ENCODE data around the gene TTLL5. TPM values are rescaled to one million over a fixed set of nuclear protein-coding genes. Genes with fewer than 3 reads are reported as not detected.

The TTLL5 gene
- polyA plus RNA-seq, 1 of the 3 experiments (the other 2 are of a cell fraction): 9.6 TPM

DNA sequence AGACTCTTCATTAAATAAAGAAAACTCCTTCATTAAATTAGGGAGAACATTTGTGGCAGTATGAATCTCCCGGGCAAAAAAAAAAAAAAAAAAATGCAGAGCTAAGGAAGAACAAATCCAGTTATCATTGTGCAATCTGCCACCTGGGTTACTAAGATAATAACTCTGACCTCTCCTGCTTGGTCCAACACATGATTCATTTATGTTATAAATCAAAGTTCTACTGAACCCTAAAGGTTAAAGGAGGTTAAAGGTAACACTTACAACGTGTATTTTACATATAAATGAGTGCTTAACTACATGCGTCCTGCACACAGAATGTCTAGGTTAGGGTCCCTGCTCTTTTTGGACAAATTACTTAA lies 316.5 kb downstream of the TTLL5 start:
- ChIA-PET CTCF (interaction anchor here (0.5 to 19.6 kb wide), 10 partner anchors 12 to 1392 kb away, joined by 3 to 550 read pairs (median 4); no protein-coding TSS in a partner anchor), POLR2A (no interaction called here)
- TF ChIP-seq YY1 (IDR thresholded peaks at IDR 0.05; ENCODE audit: low read depth) (no peak), TEAD4 (IDR thresholded peaks at IDR 0.05; ENCODE audit: borderline replicate concordance, insufficient read depth) (no peak), NRF1 (IDR thresholded peaks at IDR 0.05; ENCODE audit: low read depth, low read length) (no peak), RCOR1 (IDR thresholded peaks at IDR 0.05; ENCODE audit: low read length) (no peak), NFIC (IDR thresholded peaks at IDR 0.05; ENCODE audit: borderline replicate concordance) (no peak), EZH2phosphoT487 (IDR thresholded peaks at IDR 0.05; ENCODE audit: borderline replicate concordance, low read depth) (no peak), RAD21 (IDR thresholded peaks at IDR 0.05; ENCODE audit: low read length) (no peak), FOSL2 (IDR thresholded peaks at IDR 0.05; ENCODE audit: borderline replicate concordance, low read depth) (no peak), GATA2 (CRISPR knock-in tag; IDR thresholded peaks at IDR 0.05) (no peak), FOXJ3 (CRISPR knock-in tag; IDR thresholded peaks at IDR 0.05) (no peak), POLR2AphosphoS5 (IDR thresholded peaks at IDR 0.05; ENCODE audit: low read depth, low read length) (no peak), MEF2A (IDR thresholded peaks at IDR 0.05; ENCODE audit: borderline replicate concordance, low read depth) (no peak)
- TF ChIP-seq, protein P1, sequence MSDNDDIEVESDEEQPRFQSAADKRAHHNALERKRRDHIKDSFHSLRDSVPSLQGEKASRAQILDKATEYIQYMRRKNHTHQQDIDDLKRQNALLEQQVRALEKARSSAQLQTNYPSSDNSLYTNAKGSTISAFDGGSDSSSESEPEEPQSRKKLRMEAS (IDR thresholded peaks at IDR 0.05; ENCODE audit: low read depth): no peak
- Histone ChIP-seq H3K9me2 (no peaks in the 10 kb centered on the region), H3K4me2 (no peak overlapping the region), H2AFZ (ENCODE audit: low read depth) (no peak overlapping the region), H3K4me3 (ENCODE audit: low read depth in 2 of 2, low read length in 1 of 2) (no peak overlapping the region), H3K27ac (ENCODE audit: low read depth in 2 of 2, low read length in 1 of 2) (no peak overlapping the region), H3K27me3 (ENCODE audit: insufficient read depth) (no peaks in the 10 kb centered on the region), H3F3A (replicated peaks; ENCODE audit: insufficient read depth) (peaks cover 8% of the 10 kb centered on the region), H3K36me3 (replicated peaks in 1 of 2; ENCODE audit: control insufficient read depth in 1 of 2, insufficient read depth in 2 of 2, low read length in 1 of 2) (no peaks in the 10 kb centered on the region), H3K9ac (no peak overlapping the region), H3K4me1 (ENCODE audit: control insufficient read depth in 1 of 2, insufficient read depth in 2 of 2, low read depth in 1 of 2, low read length in 1 of 2) (peaks cover 14 to 45% of the 10 kb centered on the region in 2 experiments; a peak in 3 of 4 replicates), H3K9me3 (no peaks in the 10 kb centered on the region), H4K20me1 (ENCODE audit: insufficient read depth) (no peaks in the 10 kb centered on the region), H3K79me2 (ENCODE audit: insufficient read depth) (no peaks in the 10 kb centered on the region)
- 79% methylated on average over 3 of the region's 3 CpGs for WGBS (ENCODE audit: low lambda C conversion rate)
- DNase-seq: no peak

DNA sequence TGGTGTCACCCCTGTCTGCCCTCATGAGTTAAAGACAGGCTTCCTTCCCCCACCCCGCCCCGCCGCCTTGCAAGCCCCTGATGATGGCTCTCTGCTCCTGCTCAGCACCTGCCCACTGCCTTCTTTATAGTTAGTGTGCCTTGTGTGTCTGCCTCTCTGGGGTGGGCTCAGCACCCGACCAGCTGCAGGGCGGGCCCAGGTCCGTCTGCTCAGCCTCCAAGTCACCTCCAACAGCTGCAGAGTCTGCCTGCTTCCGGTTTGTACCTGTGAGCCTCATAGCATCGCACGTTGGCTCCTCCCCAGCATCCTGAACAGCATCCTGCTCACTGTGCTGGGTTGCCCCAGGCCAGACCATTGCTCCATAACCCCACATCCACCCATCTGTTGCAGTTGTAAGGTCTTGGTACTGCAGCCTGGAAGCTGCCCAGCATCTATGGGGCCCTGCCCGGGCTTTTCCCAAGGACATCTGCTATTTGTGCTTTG lies 317.2 kb downstream of the TTLL5 start:
- Histone ChIP-seq H3F3A (replicated peaks; ENCODE audit: insufficient read depth) (peaks cover 8% of the 10 kb centered on the region), H3K27me3 (ENCODE audit: insufficient read depth) (no peaks in the 10 kb centered on the region), H4K20me1 (ENCODE audit: insufficient read depth) (no peaks in the 10 kb centered on the region), H3K4me3 (ENCODE audit: low read depth in 2 of 2, low read length in 1 of 2) (no peak overlapping the region), H3K4me1 (ENCODE audit: control insufficient read depth in 1 of 2, insufficient read depth in 2 of 2, low read depth in 1 of 2, low read length in 1 of 2) (peaks cover 14 to 42% of the 10 kb centered on the region in 2 experiments; a peak in 3 of 4 replicates), H3K9me3 (no peaks in the 10 kb centered on the region), H3K9me2 (no peaks in the 10 kb centered on the region), H2AFZ (ENCODE audit: low read depth) (no peak overlapping the region), H3K27ac (ENCODE audit: low read depth in 2 of 2, low read length in 1 of 2) (no peak overlapping the region; a peak in 1 of 4 replicates), H3K79me2 (ENCODE audit: insufficient read depth) (no peaks in the 10 kb centered on the region), H3K9ac (no peak overlapping the region), H3K4me2 (no peak overlapping the region), H3K36me3 (replicated peaks in 1 of 2; ENCODE audit: control insufficient read depth in 1 of 2, insufficient read depth in 2 of 2, low read length in 1 of 2) (no peaks in the 10 kb centered on the region)
- ChIA-PET POLR2A (no interaction called here), CTCF (interaction anchor here (0.7 to 19.6 kb wide), 21 partner anchors 9 to 400 kb away, joined by 3 to 550 read pairs (median 6); partner anchors contain the start of gene FLVCR2)
- no peak for TF ChIP-seq NRF1 (IDR thresholded peaks at IDR 0.05; ENCODE audit: low read depth, low read length)
- peak; percentile 6; the same call in 1 of the 2 replicates for TF ChIP-seq TCF12 (IDR thresholded peaks at IDR 0.05)
- no peak for TF ChIP-seq RXRA (IDR thresholded peaks at IDR 0.05; ENCODE audit: borderline replicate concordance, low read depth)
- 86% methylated on average over 9 of the region's 10 CpGs for WGBS (ENCODE audit: low lambda C conversion rate)
- peak; percentile 51 for DNase-seq

Measured in SK-N-SH (cell line).